ENCODE data around the gene PCDHGB6.
"Not testable (repeated sequence)": the region's sequence is repeated elsewhere in the genome, so short reads cannot be mapped to it uniquely, and the experiment has no call there.

GRCh38 chr5:141432308-141432707 lies 24.5 kb downstream of the PCDHGB6 start:
- not testable (repeated sequence) for TF ChIP-seq POLR2A (IDR thresholded peaks at IDR 0.05; ENCODE audit: low read depth, low read length); POLR2AphosphoS5 (IDR thresholded peaks at IDR 0.05; ENCODE audit: low read depth, low read length); TAF1 (IDR thresholded peaks at IDR 0.05; ENCODE audit: borderline replicate concordance, low read depth, low read length)
